ENCODE measurements around the gene FCRLB. TPM values are rescaled to one million over a fixed set of nuclear protein-coding genes. Genes with fewer than 3 reads are reported as not detected.

Gene FCRLB
- total and polyA plus RNA-seq, 9 of the 15 experiments (the other 6 are each of a cell fraction or from before 2014, with no cell fraction given): 0.20 to 4.6 (median 1.3) TPM

DNA sequence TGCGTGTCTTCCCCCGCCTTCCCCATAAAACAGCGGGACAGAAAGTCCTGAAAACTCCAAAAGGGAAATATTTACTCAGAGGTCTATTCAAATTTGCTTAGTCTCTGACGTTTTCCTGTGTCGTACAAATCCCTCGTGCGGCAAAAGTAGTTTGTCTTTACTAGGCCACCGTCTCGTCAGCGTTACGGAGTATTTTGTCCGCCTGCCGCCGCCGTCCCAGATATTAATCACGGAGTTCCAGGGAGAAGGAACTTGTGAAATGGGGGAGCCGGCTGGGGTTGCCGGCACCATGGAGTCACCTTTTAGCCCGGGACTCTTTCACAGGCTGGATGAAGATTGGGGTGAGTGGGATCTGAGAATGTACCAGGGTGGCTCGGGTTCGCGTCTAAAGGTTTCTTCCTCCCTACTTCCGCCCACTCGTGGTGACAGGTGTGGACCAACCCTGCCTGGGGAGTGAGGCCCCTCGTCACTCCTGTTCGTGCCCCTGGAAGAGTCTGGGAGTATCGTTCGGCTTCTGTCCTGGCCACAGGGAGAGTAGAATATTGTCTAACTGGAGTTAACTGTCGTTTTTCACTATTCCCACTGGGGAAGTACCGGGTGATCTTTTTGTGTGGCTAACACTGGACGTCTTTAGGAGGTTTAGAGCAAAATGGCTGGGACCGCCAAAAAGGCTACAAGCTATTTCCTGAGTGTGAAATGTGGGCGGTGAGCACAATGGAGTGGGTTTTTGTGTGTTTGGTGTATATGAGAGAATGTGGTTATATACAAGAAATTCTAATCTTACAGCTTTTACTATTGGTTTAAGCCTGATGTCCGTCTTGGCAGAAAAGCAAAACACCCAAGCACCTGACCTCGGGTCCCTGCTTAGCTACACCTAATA, 45.0 kb downstream of the FCRLB start, which contains the start of gene ATF6 (continued):
- TF ChIP-seq ZNF436 (CRISPR knock-in tag; IDR thresholded peaks at IDR 0.05): no peak
- TF ChIP-seq YY1 (IDR thresholded peaks at IDR 0.05; ENCODE audit: borderline replicate concordance in 1 of 3, control insufficient read depth in 1 of 3, extremely low read depth in 1 of 3, insufficient read depth in 3 of 3, insufficient read length in 1 of 3, insufficient replicate concordance in 2 of 3, low read depth in 1 of 3, low read length in 2 of 3): peak in 2 of 3 experiments; percentile 51 to 67
- no peak for TF ChIP-seq CCAR2 (IDR thresholded peaks at IDR 0.05; ENCODE audit: low read depth, low read length)
- TF ChIP-seq, protein P1, sequence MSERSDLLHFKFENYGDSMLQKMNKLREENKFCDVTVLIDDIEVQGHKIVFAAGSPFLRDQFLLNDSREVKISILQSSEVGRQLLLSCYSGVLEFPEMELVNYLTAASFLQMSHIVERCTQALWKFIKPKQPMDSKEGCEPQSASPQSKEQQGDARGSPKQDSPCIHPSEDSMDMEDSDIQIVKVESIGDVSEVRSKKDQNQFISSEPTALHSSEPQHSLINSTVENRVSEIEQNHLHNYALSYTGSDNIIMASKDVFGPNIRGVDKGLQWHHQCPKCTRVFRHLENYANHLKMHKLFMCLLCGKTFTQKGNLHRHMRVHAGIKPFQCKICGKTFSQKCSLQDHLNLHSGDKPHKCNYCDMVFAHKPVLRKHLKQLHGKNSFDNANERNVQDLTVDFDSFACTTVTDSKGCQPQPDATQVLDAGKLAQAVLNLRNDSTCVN (CRISPR knock-in tag; IDR thresholded peaks at IDR 0.05): no peak
- TF ChIP-seq, protein P2, sequence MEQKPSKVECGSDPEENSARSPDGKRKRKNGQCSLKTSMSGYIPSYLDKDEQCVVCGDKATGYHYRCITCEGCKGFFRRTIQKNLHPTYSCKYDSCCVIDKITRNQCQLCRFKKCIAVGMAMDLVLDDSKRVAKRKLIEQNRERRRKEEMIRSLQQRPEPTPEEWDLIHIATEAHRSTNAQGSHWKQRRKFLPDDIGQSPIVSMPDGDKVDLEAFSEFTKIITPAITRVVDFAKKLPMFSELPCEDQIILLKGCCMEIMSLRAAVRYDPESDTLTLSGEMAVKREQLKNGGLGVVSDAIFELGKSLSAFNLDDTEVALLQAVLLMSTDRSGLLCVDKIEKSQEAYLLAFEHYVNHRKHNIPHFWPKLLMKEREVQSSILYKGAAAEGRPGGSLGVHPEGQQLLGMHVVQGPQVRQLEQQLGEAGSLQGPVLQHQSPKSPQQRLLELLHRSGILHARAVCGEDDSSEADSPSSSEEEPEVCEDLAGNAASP (IDR thresholded peaks at IDR 0.05): no peak
- TF ChIP-seq MBD2 (IDR thresholded peaks at IDR 0.05; ENCODE audit: borderline replicate concordance, low read depth): peak; percentile 70; the same call in 1 of the 2 replicates
- peak in 1 of 2 experiments; percentile 94; a peak in 2 of 4 replicates for TF ChIP-seq TRIM24 (IDR thresholded peaks at IDR 0.05)
- no peak for TF ChIP-seq ZBTB1 (CRISPR knock-in tag; IDR thresholded peaks at IDR 0.05; ENCODE audit: borderline replicate concordance, low read depth)
- TF ChIP-seq, protein P3, sequence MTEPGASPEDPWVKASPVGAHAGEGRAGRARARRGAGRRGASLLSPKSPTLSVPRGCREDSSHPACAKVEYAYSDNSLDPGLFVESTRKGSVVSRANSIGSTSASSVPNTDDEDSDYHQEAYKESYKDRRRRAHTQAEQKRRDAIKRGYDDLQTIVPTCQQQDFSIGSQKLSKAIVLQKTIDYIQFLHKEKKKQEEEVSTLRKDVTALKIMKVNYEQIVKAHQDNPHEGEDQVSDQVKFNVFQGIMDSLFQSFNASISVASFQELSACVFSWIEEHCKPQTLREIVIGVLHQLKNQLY (CRISPR knock-in tag; conservative IDR thresholded peaks at IDR 0.05): no peak
- TF ChIP-seq PML (IDR thresholded peaks at IDR 0.05; ENCODE audit: low read length): peak; percentile 71; the same call in 1 of the 2 replicates
- peak; percentile 68 for TF ChIP-seq CEBPB (tag; IDR thresholded peaks at IDR 0.05)
- TF ChIP-seq, protein P4, sequence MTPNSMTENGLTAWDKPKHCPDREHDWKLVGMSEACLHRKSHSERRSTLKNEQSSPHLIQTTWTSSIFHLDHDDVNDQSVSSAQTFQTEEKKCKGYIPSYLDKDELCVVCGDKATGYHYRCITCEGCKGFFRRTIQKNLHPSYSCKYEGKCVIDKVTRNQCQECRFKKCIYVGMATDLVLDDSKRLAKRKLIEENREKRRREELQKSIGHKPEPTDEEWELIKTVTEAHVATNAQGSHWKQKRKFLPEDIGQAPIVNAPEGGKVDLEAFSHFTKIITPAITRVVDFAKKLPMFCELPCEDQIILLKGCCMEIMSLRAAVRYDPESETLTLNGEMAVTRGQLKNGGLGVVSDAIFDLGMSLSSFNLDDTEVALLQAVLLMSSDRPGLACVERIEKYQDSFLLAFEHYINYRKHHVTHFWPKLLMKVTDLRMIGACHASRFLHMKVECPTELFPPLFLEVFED (CRISPR knock-in tag; conservative IDR thresholded peaks at IDR 0.05): no peak
- TF ChIP-seq ZNF57 (CRISPR knock-in tag; IDR thresholded peaks at IDR 0.05): no peak
- TF ChIP-seq, protein P5, sequence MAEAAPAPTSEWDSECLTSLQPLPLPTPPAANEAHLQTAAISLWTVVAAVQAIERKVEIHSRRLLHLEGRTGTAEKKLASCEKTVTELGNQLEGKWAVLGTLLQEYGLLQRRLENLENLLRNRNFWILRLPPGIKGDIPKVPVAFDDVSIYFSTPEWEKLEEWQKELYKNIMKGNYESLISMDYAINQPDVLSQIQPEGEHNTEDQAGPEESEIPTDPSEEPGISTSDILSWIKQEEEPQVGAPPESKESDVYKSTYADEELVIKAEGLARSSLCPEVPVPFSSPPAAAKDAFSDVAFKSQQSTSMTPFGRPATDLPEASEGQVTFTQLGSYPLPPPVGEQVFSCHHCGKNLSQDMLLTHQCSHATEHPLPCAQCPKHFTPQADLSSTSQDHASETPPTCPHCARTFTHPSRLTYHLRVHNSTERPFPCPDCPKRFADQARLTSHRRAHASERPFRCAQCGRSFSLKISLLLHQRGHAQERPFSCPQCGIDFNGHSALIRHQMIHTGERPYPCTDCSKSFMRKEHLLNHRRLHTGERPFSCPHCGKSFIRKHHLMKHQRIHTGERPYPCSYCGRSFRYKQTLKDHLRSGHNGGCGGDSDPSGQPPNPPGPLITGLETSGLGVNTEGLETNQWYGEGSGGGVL (CRISPR knock-in tag; IDR thresholded peaks at IDR 0.05): no peak
- TF ChIP-seq, protein P6, sequence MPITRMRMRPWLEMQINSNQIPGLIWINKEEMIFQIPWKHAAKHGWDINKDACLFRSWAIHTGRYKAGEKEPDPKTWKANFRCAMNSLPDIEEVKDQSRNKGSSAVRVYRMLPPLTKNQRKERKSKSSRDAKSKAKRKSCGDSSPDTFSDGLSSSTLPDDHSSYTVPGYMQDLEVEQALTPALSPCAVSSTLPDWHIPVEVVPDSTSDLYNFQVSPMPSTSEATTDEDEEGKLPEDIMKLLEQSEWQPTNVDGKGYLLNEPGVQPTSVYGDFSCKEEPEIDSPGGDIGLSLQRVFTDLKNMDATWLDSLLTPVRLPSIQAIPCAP (CRISPR knock-in tag; IDR thresholded peaks at IDR 0.05; ENCODE audit: borderline replicate concordance): no peak
- peak; percentile 48 for TF ChIP-seq TAF7 (tag; IDR thresholded peaks at IDR 0.05)
- TF ChIP-seq EZH2 (IDR thresholded peaks at IDR 0.05; ENCODE audit: borderline replicate concordance, low read depth, low read length): no peak

Measured in K562 (cell line).